KBM-7 (cell line): ENCODE results near the gene SLC7A7.
"Not testable (repeated sequence)": the region's sequence is repeated elsewhere in the genome, so short reads cannot be mapped to it uniquely, and the experiment has no call there.

Experiments
- DNase-seq: peaks from one replicate; pipeline ENCODE4 v3.0.0-alpha.2; 2015
- in situ Hi-C: fragments of 300-500 bp; cut with MboI; formaldehyde crosslinking; loops from 2 replicates; pipeline ENCODE4 v1.14.3; 2020; ENCODE audit warnings: low sequenced_read_pairs, low pct_unique_long_range_greater_than_20kb, mixed read lengths

The SLC7A7 gene

DNA sequence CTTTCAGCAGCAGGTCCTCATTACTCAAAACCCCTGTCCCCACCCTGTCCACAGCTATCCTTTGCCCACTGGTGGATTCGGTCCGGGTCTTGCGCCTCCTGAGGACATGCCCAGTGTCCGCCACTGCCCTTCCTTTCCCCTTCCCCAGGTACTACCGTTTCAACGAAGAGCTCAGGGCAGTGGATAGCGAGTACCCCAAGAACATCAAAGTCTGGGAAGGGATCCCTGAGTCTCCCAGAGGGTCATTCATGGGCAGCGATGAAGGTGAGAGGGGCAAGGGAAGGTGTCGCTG, 29.8 kb upstream of the SLC7A7 start:
- in situ Hi-C loops, result no loop called here
- no peak for DNase-seq

DNA sequence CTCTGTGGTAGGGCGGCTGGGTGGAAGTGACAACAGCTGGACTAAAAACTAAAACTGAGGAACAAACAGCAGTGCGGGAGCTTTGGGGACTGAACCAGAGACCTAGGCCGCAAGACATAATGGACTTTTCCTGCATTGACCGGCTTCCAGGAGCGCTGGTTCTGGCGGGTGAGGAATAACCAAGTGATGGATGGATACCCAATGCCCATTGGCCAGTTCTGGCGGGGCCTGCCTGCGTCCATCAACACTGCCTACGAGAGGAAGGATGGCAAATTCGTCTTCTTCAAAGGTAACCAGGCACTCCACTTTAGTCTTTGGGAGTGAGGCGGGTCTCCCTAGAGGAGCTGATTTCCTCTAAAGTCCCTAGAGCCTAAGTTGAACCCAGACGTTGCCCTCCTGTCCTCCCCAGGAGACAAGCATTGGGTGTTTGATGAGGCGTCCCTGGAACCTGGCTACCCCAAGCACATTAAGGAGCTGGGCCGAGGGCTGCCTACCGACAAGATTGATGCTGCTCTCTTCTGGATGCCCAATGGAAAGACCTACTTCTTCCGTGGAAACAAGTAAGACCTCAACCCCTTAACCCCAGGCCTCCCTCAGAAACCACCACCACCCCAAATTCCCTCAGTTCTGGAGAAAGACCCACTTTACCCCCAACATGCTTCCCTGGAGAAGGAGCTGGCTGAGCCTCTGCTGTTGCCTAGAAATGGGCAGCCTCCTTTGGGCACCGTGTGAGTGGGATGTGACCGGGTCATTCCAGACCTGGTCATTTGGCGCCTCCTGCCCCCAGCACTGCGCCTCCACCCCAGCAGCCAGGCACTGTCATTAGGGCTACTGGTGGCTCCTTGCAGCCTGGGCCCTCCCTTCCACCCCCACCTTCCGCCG, 29.2 kb upstream of the SLC7A7 start:
- DNase-seq, result no peak
- in situ Hi-C loops, result no loop called here

DNA sequence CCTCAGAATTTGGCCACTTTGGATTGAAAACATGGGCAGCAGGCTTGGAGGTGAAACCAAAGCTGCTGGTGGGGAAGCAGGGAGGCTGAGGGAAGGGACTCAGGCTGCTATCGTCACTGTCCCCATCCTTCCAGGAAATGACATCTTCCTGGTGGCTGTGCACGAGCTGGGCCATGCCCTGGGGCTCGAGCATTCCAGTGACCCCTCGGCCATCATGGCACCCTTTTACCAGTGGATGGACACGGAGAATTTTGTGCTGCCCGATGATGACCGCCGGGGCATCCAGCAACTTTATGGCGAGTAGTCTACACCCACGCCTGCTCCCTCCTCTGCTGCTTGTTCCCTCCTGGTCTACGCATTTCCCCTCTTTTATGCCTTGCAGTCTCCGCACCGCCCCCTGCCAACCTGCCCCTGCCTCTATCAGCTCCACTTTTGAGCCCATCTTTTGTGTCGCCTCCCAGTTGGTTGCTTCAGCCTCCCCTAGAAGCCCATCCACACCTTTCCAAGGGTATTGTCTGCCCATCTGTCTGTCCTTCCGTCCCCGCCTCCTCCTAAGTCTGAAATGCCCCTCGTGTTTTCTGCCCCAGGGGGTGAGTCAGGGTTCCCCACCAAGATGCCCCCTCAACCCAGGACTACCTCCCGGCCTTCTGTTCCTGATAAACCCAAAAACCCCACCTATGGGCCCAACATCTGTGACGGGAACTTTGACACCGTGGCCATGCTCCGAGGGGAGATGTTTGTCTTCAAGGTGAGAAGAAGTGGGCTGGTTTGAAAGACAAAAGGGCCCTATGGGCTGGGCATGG, 28.1 kb upstream of the SLC7A7 start:
- DNase-seq, result no peak
- in situ Hi-C loops, result no loop called here

DNA sequence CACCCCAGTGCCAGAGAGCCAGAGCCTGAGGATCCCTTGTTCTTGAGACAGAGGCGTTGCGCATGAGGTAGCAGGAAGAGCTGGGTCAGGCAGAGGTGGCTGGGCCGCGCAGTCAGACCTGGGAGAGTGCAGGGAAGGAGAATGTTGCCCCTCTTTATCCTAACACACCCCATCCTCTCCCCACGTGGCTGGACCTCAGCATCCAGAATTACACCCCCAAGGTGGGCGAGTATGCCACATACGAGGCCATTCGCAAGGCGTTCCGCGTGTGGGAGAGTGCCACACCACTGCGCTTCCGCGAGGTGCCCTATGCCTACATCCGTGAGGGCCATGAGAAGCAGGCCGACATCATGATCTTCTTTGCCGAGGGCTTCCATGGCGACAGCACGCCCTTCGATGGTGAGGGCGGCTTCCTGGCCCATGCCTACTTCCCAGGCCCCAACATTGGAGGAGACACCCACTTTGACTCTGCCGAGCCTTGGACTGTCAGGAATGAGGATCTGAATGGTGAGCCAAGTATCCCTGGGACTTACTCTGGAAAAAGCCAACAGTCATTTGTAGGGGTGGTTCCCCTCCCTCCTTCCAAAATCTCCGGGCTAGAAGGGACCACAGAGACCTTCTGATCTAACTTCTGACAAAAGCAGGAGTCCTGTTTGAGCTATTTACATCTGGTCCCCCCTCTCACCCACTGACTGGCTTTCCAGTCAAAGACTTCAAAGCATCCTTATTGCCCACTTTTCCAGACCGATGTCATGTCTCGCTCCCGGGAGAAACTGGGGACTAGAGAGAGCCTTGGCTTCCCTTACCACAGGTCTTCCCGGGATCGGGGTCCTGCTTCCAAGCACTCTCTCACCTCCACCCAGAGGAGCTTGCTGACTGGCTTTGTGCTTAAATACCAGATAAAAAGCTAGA, 27.2 kb upstream of the SLC7A7 start:
- in situ Hi-C loops, result no loop called here
- no peak for DNase-seq

- in situ Hi-C loops, result no loop called here
- no peak for DNase-seq
These were observed 26.5 kb upstream of the SLC7A7 start for GRCh38 chr14:22841769-22842168.

GRCh38 chr14:22841311-22841710, 26.1 kb upstream of the SLC7A7 start:
- in situ Hi-C loops, result no loop called here

DNA sequence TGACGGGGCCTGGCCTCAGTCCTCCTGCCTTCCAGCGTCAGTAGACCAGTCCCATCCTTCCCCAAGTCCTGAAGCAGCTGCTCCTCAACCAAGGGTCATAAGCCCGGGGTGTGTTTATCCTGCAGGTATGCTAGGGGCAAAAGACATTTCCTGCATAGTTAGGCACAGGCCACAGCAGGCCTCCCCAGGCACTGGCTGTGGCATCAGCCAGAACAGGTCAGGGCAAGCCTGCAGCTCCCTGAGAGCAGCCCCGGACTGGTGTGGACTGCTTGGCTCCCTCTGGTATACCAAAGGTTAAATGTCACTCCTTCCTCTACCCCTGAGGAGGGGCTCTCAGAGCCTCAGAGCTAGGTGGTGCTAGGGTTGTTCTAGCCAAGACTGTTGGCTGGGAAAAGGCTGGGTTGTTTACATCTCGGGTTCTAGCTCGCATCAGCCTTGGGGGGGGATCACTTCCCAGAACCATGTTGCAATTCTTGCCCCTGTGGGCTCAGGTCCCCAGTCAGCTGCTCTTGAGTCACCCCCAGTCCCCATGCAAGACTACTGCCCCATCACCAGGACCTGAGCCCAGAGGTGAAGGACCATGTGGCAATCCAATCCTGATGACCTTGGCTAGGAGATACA, 24.0 kb upstream of the SLC7A7 start:
- in situ Hi-C loops, result no loop called here

More at GRCh38 chr14:22841311-22841710, 26.1 kb upstream of the SLC7A7 start:
- no peak for DNase-seq

GRCh38 chr14:22838631-22839041, 23.4 kb upstream of the SLC7A7 start:
- peak; percentile 82 for DNase-seq
- in situ Hi-C loops, result no loop called here

More for the DNA sequence above, 24.0 kb upstream of the SLC7A7 start:
- DNase-seq, result no peak

DNA sequence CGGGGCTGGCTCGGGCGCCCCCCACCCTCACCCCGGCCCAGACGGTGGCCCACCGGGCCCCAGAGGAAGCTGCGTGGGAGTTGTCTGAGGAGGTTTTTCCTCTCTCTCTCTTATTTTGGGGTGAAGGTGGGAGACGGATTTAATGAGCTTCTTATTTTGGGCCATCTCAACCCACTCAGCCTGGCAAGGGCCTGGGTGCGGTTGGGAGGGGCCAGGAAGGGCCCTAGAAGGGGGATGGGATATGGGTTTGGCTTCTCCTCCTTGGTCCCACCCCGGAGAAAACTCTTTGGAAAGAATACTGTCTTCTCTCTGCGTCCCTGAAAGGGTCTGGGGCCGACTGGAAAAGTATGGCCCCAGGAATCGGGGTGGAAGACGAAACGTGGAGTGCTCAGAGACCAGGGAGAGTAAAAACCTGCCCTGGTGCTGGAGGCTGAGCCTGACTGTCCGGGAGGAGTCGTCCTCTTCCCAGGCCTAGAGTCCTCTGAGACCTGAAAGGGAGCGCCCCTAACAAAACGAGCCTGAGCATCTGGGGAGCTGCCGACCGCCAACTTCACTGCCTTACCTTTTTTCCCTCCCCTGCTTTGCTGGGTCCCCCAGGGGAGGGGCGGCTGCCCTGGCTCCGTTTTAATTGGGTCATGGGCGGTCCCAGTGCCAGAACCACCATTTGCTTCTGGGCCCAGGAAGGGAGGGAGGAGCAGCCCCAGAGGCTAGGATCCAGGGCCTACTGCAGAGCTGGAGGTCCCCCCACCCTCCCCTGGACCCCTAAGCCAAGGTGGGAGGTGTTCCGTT, 22.7 kb upstream of the SLC7A7 start:
- in situ Hi-C loops, result no loop called here
- no peak for DNase-seq

- in situ Hi-C loops, result no loop called here
- no peak for DNase-seq
These were observed 22.0 kb upstream of the SLC7A7 start for GRCh38 chr14:22837114-22837749.

DNA sequence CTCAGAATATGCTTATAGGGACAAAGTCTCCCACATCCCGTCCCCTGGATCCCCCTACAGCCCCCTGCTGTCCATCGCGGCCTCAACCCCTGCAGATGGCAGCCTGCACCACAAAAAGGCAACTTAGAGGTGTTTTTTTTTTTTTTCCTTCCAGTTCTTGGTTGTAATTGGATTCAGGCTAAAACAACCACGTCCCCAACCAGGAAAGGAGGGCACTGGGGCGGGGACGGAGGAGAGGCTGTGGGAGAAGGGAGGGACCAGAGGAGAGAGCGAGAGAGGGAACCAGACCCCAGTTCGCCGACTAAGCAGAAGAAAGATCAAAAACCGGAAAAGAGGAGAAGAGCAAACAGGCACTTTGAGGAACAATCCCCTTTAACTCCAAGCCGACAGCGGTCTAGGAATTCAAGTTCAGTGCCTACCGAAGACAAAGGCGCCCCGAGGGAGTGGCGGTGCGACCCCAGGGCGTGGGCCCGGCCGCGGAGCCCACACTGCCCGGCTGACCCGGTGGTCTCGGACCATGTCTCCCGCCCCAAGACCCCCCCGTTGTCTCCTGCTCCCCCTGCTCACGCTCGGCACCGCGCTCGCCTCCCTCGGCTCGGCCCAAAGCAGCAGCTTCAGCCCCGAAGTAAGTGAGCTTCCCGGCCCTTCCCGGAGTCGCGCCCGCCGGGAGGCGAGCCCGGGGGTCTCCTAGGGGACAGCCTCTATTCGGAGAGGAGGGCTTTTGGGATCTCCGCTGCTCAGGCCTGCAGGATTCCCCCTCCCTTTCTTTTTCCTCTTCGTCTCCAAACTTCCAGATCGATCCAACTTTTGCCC, 21.3 kb upstream of the SLC7A7 start, which contains the start of gene MMP14:
TSS of gene MMP14 (plus strand) at position 285 of the 813 bp plus-strand sequence. CDS start at position 518, 233 bp downstream.
- in situ Hi-C loops, result no loop called here
- DNase-seq, result no peak

GRCh38 chr14:22835505-22835904, 20.3 kb upstream of the SLC7A7 start:
- no peak for DNase-seq
- in situ Hi-C loops, result no loop called here

GRCh38 chr14:22830443-22831010, 15.3 kb upstream of the SLC7A7 start:
- in situ Hi-C loops, result no loop called here
- no peak for DNase-seq

DNA sequence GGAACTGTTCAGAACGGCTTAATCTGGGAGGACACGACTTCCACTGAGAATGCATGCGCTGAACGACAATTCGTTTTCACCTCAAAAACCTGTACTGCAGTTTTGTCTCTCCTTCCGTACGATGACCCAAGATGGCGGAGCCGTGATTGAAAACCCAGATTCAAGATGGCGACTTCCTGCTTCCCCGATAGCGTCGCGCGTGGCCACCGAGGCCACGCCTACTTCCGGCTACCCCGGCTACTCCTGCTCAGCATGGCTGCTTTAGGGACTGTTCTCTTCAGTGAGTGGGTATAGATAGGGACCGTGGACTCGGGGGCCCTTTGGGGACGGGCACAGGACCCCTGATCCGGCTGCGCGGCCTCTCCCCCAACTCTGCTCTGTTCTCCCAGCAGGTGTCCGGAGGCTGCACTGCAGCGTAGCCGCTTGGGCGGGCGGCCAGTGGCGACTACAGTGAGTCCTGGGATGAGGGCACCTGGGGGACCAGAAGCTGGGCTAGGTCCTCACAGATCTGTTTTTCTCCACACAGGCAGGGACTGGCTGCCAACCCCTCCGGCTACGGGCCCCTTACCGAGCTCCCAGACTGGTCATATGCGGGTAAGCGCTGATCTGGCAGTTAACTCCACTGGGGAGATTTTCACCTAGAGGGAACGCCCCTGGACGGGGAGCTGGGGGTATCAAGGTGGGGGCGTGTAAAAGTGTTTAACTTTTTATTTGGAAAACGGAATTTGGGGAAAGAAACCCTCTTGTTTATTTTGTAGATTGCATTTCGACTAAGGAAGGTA, 14.6 kb upstream of the SLC7A7 start, which contains the start of gene MRPL52:
TSS of gene MRPL52 (plus strand) at position 227 of the 782 bp plus-strand sequence. CDS start at position 253, 26 bp downstream.
- in situ Hi-C loops, result no loop called here
- DNase-seq, result peak; percentile 93

GRCh38 chr14:22829076-22829660, 13.9 kb upstream of the SLC7A7 start:
- in situ Hi-C loops, DNase-seq: not testable (repeated sequence)
